Type B pancreatic cell (in vitro differentiated cells): ENCODE results near the gene BEAN1. TPM values are rescaled to one million over a fixed set of nuclear protein-coding genes. Genes with fewer than 3 reads are reported as not detected.
"Not testable (repeated sequence)": the region's sequence is repeated elsewhere in the genome, so short reads cannot be mapped to it uniquely, and the experiment has no call there.

Experiments used
- DNase-seq: peaks from one replicate; pipeline ENCODE4 v3.0.0; 2021; ENCODE audit warnings: mixed read lengths; ENCODE audit not compliant: unreplicated experiment; ENCODE audit errors: extremely low spot score
- H3K27ac Mint-ChIP-seq: 2 replicates; pipeline ENCODE4 v1.8.0; 2021; ENCODE audit warnings: mild to moderate bottlenecking, mixed read lengths
- H3K27me3 Mint-ChIP-seq: 2 replicates; pipeline ENCODE4 v1.8.0; 2021; ENCODE audit warnings: mixed read lengths
- H3K36me3 Mint-ChIP-seq: 2 replicates; pipeline ENCODE4 v1.8.0; 2021; ENCODE audit warnings: mixed read lengths
- H3K4me1 Mint-ChIP-seq: one replicate; pipeline ENCODE4 v1.8.0; 2021; ENCODE audit warnings: mixed read lengths; ENCODE audit not compliant: unreplicated experiment
- H3K4me3 Mint-ChIP-seq: 2 replicates; pipeline ENCODE4 v1.8.0; 2021; ENCODE audit warnings: mild to moderate bottlenecking, mixed read lengths
- H3K9me3 Mint-ChIP-seq: 2 replicates; pipeline ENCODE4 v1.8.0; 2021; ENCODE audit warnings: mixed read lengths
- total RNA-seq: library from RNA; stranded (reverse); gene quantifications from 2 replicates; pipeline ENCODE4 v1.2.1, GENCODE V29; 2021; ENCODE audit warnings: low replicate concordance
- TF ChIP-seq, protein P1 (sequence below): fragments of 200-600 bp; sonication (generic); conservative IDR thresholded peaks from 2 replicates; pipeline ENCODE4 v1.5.0; 2021; ENCODE audit warnings: antibody characterized with exemption, mild to moderate bottlenecking

Gene BEAN1
- total RNA-seq, 1 donor from 2014 or later: 1.1 TPM

DNA sequence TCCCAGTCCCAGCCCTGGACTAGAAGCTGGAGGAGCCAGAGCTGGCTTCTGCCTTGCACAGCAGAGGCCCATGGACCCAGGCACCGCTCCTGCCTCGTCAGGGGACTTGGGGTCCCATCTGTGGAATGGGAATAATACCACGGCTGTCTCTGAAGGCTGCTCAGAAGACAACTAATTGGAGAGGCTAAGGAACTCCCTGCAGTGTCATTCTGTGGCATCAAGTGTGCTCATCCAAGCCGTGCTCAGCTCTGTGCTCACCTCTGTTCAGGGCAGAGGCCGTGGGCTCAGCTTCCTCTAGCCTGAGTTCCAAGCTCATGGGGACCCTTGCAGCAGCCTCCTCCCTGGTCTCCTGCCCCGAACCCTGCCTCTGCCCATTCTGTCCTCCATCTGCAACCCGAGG, 31.8 kb downstream of the BEAN1 start:
- DNase-seq: no peak
- Mint-ChIP-seq H3K27me3 (peaks cover 33% of the 10 kb centered on the region), H3K4me3 (no peak overlapping the region), H3K27ac (no peak overlapping the region), H3K36me3 (no peaks in the 10 kb centered on the region), H3K4me1 (no peaks in the 10 kb centered on the region), H3K9me3 (no peaks in the 10 kb centered on the region)
- TF ChIP-seq, protein P1, sequence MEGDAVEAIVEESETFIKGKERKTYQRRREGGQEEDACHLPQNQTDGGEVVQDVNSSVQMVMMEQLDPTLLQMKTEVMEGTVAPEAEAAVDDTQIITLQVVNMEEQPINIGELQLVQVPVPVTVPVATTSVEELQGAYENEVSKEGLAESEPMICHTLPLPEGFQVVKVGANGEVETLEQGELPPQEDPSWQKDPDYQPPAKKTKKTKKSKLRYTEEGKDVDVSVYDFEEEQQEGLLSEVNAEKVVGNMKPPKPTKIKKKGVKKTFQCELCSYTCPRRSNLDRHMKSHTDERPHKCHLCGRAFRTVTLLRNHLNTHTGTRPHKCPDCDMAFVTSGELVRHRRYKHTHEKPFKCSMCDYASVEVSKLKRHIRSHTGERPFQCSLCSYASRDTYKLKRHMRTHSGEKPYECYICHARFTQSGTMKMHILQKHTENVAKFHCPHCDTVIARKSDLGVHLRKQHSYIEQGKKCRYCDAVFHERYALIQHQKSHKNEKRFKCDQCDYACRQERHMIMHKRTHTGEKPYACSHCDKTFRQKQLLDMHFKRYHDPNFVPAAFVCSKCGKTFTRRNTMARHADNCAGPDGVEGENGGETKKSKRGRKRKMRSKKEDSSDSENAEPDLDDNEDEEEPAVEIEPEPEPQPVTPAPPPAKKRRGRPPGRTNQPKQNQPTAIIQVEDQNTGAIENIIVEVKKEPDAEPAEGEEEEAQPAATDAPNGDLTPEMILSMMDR: no peak

DNA sequence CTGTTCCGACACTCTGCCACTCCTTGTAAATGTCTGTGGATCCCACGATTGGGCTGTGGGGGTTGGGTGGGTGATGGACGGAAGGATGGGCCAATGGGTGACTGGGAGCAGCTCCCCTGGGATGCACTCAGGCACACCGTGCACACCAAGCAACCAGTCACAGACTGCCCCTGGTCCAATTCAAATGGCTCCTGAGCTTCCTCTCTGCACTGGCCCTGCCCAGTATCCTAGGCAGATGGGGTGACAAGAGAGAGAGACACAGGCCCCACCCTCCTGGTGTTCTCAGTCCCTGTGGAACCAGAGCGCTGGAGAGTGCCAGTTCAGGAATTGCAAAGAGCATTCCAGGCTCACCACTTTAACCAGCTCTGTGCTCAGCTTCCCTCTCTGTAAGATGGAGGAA, 32.8 kb downstream of the BEAN1 start:
- no peaks in the 10 kb centered on the region for H3K4me1 Mint-ChIP-seq
- H3K9me3 Mint-ChIP-seq: no peaks in the 10 kb centered on the region
- no peak overlapping the region for H3K27ac Mint-ChIP-seq
- peaks cover 38% of the 10 kb centered on the region for H3K27me3 Mint-ChIP-seq
- no peak overlapping the region for H3K4me3 Mint-ChIP-seq
- H3K36me3 Mint-ChIP-seq: no peaks in the 10 kb centered on the region
- TF ChIP-seq, protein P1: no peak
- DNase-seq: no peak

DNA sequence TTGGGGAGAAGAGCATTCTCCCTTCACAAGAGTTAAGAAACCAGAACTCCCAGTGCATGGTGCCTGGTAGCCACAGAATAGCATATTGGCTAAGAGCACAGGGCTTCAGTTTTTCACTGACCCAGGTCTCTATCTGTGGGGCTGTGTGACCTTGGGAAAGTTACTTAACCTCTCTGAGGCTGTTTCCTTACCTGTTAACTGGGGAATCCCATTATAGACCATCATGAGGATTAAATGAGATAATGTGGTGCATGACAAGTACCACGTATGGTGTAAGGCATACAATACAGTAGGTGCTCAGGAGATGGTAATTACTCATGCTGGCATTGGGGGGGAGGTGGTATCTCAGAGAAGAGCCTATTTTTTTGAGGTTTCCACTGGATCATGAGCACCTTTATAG, 33.6 kb downstream of the BEAN1 start:
- no peaks in the 10 kb centered on the region for H3K36me3 Mint-ChIP-seq
- TF ChIP-seq, protein P1: no peak
- DNase-seq: no peak
- no peak overlapping the region for H3K27ac Mint-ChIP-seq
- peaks cover 45% of the 10 kb centered on the region for H3K27me3 Mint-ChIP-seq
- no peak overlapping the region for H3K4me3 Mint-ChIP-seq
- H3K4me1 Mint-ChIP-seq: no peaks in the 10 kb centered on the region
- no peaks in the 10 kb centered on the region for H3K9me3 Mint-ChIP-seq

DNA sequence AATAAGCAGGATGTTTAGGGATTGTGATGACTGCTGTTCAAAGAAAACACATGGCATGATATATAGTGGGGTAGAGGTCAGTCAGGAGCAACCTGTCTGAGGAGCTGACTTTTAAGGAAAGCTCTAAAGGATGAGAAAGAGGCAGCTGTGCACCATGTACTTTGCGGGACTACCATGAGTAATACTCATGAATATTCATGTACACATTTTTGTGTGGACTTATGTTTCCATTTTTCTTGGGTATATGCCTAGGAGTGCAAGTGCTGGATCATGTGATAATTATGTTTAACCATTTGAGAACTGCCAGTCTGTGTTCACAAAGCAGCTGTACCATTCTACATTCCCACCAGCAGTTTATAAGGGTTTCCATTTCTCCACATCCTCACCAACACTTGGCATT, 35.8 kb downstream of the BEAN1 start:
- H3K27me3 Mint-ChIP-seq: peaks cover 41% of the 10 kb centered on the region
- H3K4me1 Mint-ChIP-seq: no peaks in the 10 kb centered on the region
- H3K27ac Mint-ChIP-seq: no peak overlapping the region
- no peaks in the 10 kb centered on the region for H3K36me3 Mint-ChIP-seq
- TF ChIP-seq, protein P1: no peak
- no peak overlapping the region for H3K4me3 Mint-ChIP-seq
- no peak for DNase-seq
- H3K9me3 Mint-ChIP-seq: no peaks in the 10 kb centered on the region

DNA sequence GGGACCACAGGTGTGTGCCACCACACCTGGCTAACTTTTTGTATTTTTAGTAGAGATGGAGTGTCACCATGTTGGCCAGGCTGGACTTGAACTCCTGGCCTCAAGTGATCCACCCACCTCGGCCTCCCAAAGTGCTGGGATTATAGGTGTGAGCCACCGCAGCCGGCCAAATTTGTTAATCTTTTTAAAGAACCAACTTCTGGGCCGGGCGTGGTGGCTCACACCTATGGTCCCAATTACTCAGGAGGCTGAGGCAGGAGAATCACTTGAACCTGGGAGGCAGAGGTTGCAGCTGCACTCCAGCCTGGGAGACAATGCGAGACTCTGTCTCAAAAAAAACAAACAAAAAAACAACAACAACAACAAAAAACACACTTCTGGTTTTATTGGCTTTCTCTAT, 38.9 kb downstream of the BEAN1 start:
- not testable (repeated sequence) for DNase-seq, H3K36me3 Mint-ChIP-seq, H3K4me3 Mint-ChIP-seq, H3K9me3 Mint-ChIP-seq, H3K4me1 Mint-ChIP-seq, H3K27ac Mint-ChIP-seq
- peaks cover 25% of the 10 kb centered on the region for H3K27me3 Mint-ChIP-seq

DNA sequence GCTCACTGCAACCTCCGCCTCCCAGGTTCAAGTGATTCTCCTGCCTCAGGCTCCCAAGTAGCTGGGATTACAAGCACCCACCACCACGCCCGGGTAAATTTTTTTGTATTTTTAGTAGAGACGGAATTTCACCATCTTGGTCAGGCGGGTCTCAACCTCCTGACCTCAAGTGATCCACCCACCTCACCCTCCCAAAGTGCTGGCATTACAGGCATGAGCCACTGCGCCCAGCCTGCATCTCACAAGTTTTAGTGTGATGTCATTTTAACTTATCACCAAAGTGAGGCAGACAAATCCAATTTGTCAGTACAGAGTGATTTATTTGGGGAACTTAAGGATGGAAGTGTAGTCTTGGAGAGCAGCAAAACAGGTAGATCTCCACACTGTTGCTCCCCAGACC, 39.5 kb downstream of the BEAN1 start:
- H3K27me3 Mint-ChIP-seq: peaks cover 23% of the 10 kb centered on the region
- H3K4me3 Mint-ChIP-seq, DNase-seq: not testable (repeated sequence)

DNA sequence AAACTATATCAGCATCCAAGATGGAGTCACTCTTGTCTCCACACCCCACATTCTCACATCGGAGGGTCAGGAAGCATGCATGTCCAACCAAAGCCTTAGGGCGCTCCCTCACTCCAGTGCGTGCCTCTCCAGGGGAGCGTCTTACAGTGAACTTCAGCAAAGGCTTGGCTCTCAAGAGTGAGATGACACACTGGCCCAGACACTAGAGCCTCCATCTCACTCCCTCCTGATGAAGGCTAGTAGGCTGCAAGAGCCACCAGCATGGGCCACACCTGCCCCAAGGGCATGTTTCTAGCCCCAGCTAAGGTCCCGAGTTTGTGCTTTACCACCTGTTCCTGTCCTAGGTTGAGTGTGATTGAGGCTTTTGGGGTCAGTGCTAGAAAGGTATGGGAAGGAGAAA, 40.5 kb downstream of the BEAN1 start:
- no peaks in the 10 kb centered on the region for H3K9me3 Mint-ChIP-seq
- DNase-seq: no peak
- H3K36me3 Mint-ChIP-seq: no peaks in the 10 kb centered on the region
- no peaks in the 10 kb centered on the region for H3K4me1 Mint-ChIP-seq
- no peak overlapping the region for H3K4me3 Mint-ChIP-seq
- no peak overlapping the region for H3K27ac Mint-ChIP-seq
- TF ChIP-seq, protein P1: no peak
- H3K27me3 Mint-ChIP-seq: peaks cover 18% of the 10 kb centered on the region

More for the DNA sequence above, 39.5 kb downstream of the BEAN1 start:
- not testable (repeated sequence) for H3K9me3 Mint-ChIP-seq, H3K27ac Mint-ChIP-seq, H3K36me3 Mint-ChIP-seq, H3K4me1 Mint-ChIP-seq
